ENCODE measurements around the gene KLHL5.

KLHL5 gene

GRCh38 chr4:39062094-39062769 is at the start of gene KLHL5:
Gene KLHL5, plus strand, starts transcription at chr4:39062232. Its CDS starts 421 bp downstream, at chr4:39062653.
- H3K36me3 ChIP-seq (ENCODE audit: insufficient read depth, low read length) = no peaks in the 10 kb centered on the region
- no peak within 1 kb of the TSS for H2AFZ ChIP-seq (ENCODE audit: low read depth, low read length)
- no peaks in the 10 kb centered on the region for H3K9me3 ChIP-seq (ENCODE audit: insufficient read depth, low read length, severe bottlenecking)
- H3K79me2 ChIP-seq (ENCODE audit: insufficient read depth, low read length) = peaks cover 14% of the 10 kb centered on the region
- H3K9ac ChIP-seq (ENCODE audit: low read depth, low read length) = no peak within 1 kb of the TSS
- no peaks in the 10 kb centered on the region for H3K4me1 ChIP-seq (ENCODE audit: insufficient read depth, low read length)
- peaks cover 11% of the 10 kb centered on the region; the same call in 1 of the 2 replicates for H4K20me1 ChIP-seq (ENCODE audit: insufficient read depth, low read length)
- no peak within 1 kb of the TSS for H3K4me2 ChIP-seq (ENCODE audit: insufficient read depth, low read length)
- no peak within 1 kb of the TSS for H3K27ac ChIP-seq (ENCODE audit: low read length)
- H3K4me3 ChIP-seq (ENCODE audit: low read depth in 1 of 2, low read length in 2 of 2) = no peak within 1 kb of the TSS
- no peak for ATAC-seq (ENCODE audit: insufficient read depth, low read depth)
- no peak for DNase-seq
- H3K27me3 ChIP-seq (ENCODE audit: insufficient read depth, low read length, poor library complexity) = no peaks in the 10 kb centered on the region
- TF ChIP-seq EZH2 (IDR thresholded peaks at IDR 0.05; ENCODE audit: borderline replicate concordance, low read depth, low read length, severe bottlenecking) = no peak
- no peak for TF ChIP-seq CTCF (IDR thresholded peaks at IDR 0.05; ENCODE audit: borderline replicate concordance, extremely low read depth, low read length, poor library complexity, severe bottlenecking)

GRCh38 chr4:39014028-39014427 is 48.0 kb upstream of the KLHL5 start:
- DNase-seq = no peak
- H2AFZ ChIP-seq (ENCODE audit: low read depth, low read length) = no peak overlapping the region
- no peak overlapping the region for H3K4me2 ChIP-seq (ENCODE audit: insufficient read depth, low read length)
- H3K27me3 ChIP-seq (ENCODE audit: insufficient read depth, low read length, poor library complexity) = no peaks in the 10 kb centered on the region
- no peaks in the 10 kb centered on the region for H3K36me3 ChIP-seq (ENCODE audit: insufficient read depth, low read length)
- no peak for ATAC-seq (ENCODE audit: insufficient read depth, low read depth)
- H3K9me3 ChIP-seq (ENCODE audit: insufficient read depth, low read length, severe bottlenecking) = no peaks in the 10 kb centered on the region
- TF ChIP-seq CTCF (IDR thresholded peaks at IDR 0.05; ENCODE audit: borderline replicate concordance, extremely low read depth, low read length, poor library complexity, severe bottlenecking) (no peak), EZH2 (IDR thresholded peaks at IDR 0.05; ENCODE audit: borderline replicate concordance, low read depth, low read length, severe bottlenecking) (no peak)
- no peak overlapping the region for H3K9ac ChIP-seq (ENCODE audit: low read depth, low read length)
- H3K4me1 ChIP-seq (ENCODE audit: insufficient read depth, low read length) = no peaks in the 10 kb centered on the region
- H3K27ac ChIP-seq (ENCODE audit: low read length) = no peak overlapping the region
- H4K20me1 ChIP-seq (ENCODE audit: insufficient read depth, low read length) = no peaks in the 10 kb centered on the region
- H3K4me3 ChIP-seq (ENCODE audit: low read depth in 1 of 2, low read length in 2 of 2) = no peak overlapping the region
- H3K79me2 ChIP-seq (ENCODE audit: insufficient read depth, low read length) = no peaks in the 10 kb centered on the region

GRCh38 chr4:39020130-39020529 is 41.9 kb upstream of the KLHL5 start:
- H3K4me1 ChIP-seq (ENCODE audit: insufficient read depth, low read length) = no peaks in the 10 kb centered on the region

More at GRCh38 chr4:39020130-39020529, 41.9 kb upstream of the KLHL5 start:
- TF ChIP-seq EZH2 (IDR thresholded peaks at IDR 0.05; ENCODE audit: borderline replicate concordance, low read depth, low read length, severe bottlenecking) = no peak
- TF ChIP-seq CTCF (IDR thresholded peaks at IDR 0.05; ENCODE audit: borderline replicate concordance, extremely low read depth, low read length, poor library complexity, severe bottlenecking) = no peak
- Histone ChIP-seq H3K27me3 (ENCODE audit: insufficient read depth, low read length, poor library complexity) (no peaks in the 10 kb centered on the region), H4K20me1 (ENCODE audit: insufficient read depth, low read length) (no peaks in the 10 kb centered on the region), H2AFZ (ENCODE audit: low read depth, low read length) (no peak overlapping the region), H3K79me2 (ENCODE audit: insufficient read depth, low read length) (no peaks in the 10 kb centered on the region), H3K4me2 (ENCODE audit: insufficient read depth, low read length) (no peak overlapping the region), H3K9ac (ENCODE audit: low read depth, low read length) (no peak overlapping the region), H3K9me3 (ENCODE audit: insufficient read depth, low read length, severe bottlenecking) (no peaks in the 10 kb centered on the region), H3K36me3 (ENCODE audit: insufficient read depth, low read length) (no peaks in the 10 kb centered on the region), H3K4me3 (ENCODE audit: low read depth in 1 of 2, low read length in 2 of 2) (no peak overlapping the region), H3K27ac (ENCODE audit: low read length) (no peak overlapping the region)
- DNase-seq (no peak), ATAC-seq (ENCODE audit: insufficient read depth, low read depth) (no peak)

Measured in DND-41 (cell line).